ENCODE measurements around the gene ADK.

GRCh38 chr10:74255214-74255613 is 104.2 kb downstream of the ADK start:
- no peak for TF ChIP-seq CTCF (IDR thresholded peaks at IDR 0.05)
- no peak for TF ChIP-seq POLR2A (IDR thresholded peaks at IDR 0.05)

All from thyroid gland (tissue), 4 donors.